Cerebellar nuclear complex (tissue), 1 donor: ENCODE results near the gene ETV5.

ENCODE experiments used
- DNase-seq, 2 experiments: peaks; one replicate each; lab custom pipeline; 2025; lab: John Stamatoyannopoulos, UW

Gene ETV5

GRCh38 chr3:186095561-186096081 is 13.3 kb downstream of the ETV5 start:
- no peak for DNase-seq

GRCh38 chr3:186094696-186095425 is 14.0 kb downstream of the ETV5 start:
- no peak for DNase-seq

- DNase-seq, result no peak
Observed at GRCh38 chr3:186094271-186094670, 14.6 kb downstream of the ETV5 start.

- no peak for DNase-seq
Observed at GRCh38 chr3:186093271-186093900, 15.5 kb downstream of the ETV5 start.

GRCh38 chr3:186092360-186093070 is 16.4 kb downstream of the ETV5 start:
- no peak for DNase-seq

- no peak for DNase-seq
Observed at GRCh38 chr3:186090901-186091300, 18.0 kb downstream of the ETV5 start.

- DNase-seq, result no peak
Observed at GRCh38 chr3:186088335-186088734, 20.6 kb downstream of the ETV5 start.

GRCh38 chr3:186084264-186084663 is 24.6 kb downstream of the ETV5 start:
- DNase-seq, result no peak

- DNase-seq, result no peak
Observed at GRCh38 chr3:186083746-186084145, 25.1 kb downstream of the ETV5 start.

- no peak for DNase-seq
Observed at GRCh38 chr3:186082150-186082549, 26.7 kb downstream of the ETV5 start.

- DNase-seq, result no peak
Observed at GRCh38 chr3:186081678-186082077, 27.2 kb downstream of the ETV5 start.

- no peak for DNase-seq
Observed at GRCh38 chr3:186080849-186081438, 27.9 kb downstream of the ETV5 start.

- no peak for DNase-seq
Observed at GRCh38 chr3:186079925-186080324, 29.0 kb downstream of the ETV5 start.

- DNase-seq, result no peak
Observed at GRCh38 chr3:186077466-186077865, 31.4 kb downstream of the ETV5 start.

GRCh38 chr3:186075931-186076567 is 32.8 kb downstream of the ETV5 start:
- no peak for DNase-seq

GRCh38 chr3:186075489-186075888 is 33.4 kb downstream of the ETV5 start:
- no peak for DNase-seq

- DNase-seq, result no peak
Observed at GRCh38 chr3:186073641-186074040, 35.2 kb downstream of the ETV5 start.

GRCh38 chr3:186070996-186071395 is 37.9 kb downstream of the ETV5 start:
- DNase-seq, result no peak

- DNase-seq, result no peak
Observed at GRCh38 chr3:186070550-186070949, 38.3 kb downstream of the ETV5 start.

- no peak for DNase-seq
Observed at GRCh38 chr3:186070133-186070532, 38.8 kb downstream of the ETV5 start.

GRCh38 chr3:186069199-186069598 is 39.7 kb downstream of the ETV5 start:
- DNase-seq, result no peak

GRCh38 chr3:186068243-186068552 is 40.7 kb downstream of the ETV5 start:
- DNase-seq, result no peak
